Brain microvascular endothelial cell (primary cell): ENCODE data around the gene CENPM.

Experiments used
- DNase-seq: peaks from one replicate; pipeline ENCODE4 v3.0.0-alpha.2; 2020
- H3K27ac ChIP-seq: fragments of 250-450 bp; sonication (Bioruptor Pico); 2 replicates; pipeline ENCODE4 v1.5.1; 2020; ENCODE audit warnings: mild to moderate bottlenecking, moderate library complexity
- H3K27me3 ChIP-seq: fragments of 250-450 bp; sonication (Bioruptor Pico); replicated peaks from 2 replicates; pipeline ENCODE4 v1.5.1; 2020; ENCODE audit warnings: mild to moderate bottlenecking
- H3K36me3 ChIP-seq: fragments of 250-450 bp; sonication (Bioruptor Pico); replicated peaks from 2 replicates; pipeline ENCODE4 v1.5.1; 2020; ENCODE audit warnings: mild to moderate bottlenecking
- H3K4me3 ChIP-seq: 2 replicates; pipeline ENCODE4 v1.5.1; 2011; ENCODE audit warnings: low read depth, mild to moderate bottlenecking, control low read depth, low read length, moderate library complexity
- in situ Hi-C: cut with HindIII; loops from 2 replicates; pipeline ENCODE4 v1.10.0; 2017; ENCODE audit warnings: low sequenced_read_pairs, low pct_ligation_motif_present
- TF ChIP-seq, protein P1 (sequence below): IDR thresholded peaks from 2 replicates; pipeline ENCODE4 v1.5.1; 2011; ENCODE audit warnings: low read depth, mild to moderate bottlenecking, moderate library complexity, low read length, control low read depth, inconsistent platforms; ENCODE audit errors: missing control alignments

Gene CENPM

DNA sequence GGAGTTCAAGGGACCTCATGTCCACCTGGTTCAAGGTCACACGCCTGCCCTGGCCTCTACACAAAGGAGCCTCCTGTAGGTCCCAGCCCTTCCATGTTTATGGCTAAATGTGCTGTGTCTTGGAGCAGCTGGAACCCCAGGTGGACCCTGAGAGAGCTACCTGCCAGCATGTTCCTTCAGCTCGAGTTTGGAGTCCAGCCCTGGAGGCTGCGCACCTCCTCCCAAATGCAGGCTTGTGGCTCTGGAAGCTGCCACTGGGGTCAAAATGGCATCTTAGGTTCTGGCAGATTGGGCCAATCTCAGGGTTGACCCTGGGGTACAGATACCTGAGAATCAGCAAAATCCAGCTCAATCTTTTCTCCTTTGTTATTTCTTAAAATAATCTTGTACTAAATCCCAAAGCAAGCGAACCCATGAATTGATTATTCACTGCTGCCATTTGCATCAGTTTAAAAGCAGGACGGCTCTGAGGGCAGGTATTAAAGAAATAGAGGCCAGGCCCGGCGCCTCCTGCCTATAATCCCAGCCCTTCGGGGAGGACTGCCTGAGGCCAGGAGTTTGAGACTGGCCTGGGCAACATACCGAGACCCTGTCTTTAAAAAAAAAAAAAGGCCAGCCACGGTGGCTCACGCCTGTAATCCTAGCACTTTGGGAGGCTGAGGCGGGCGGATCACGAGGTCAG is 23.2 kb downstream of the CENPM start:
- DNase-seq = no peak
- in situ Hi-C loops = no loop called here
- H3K27me3 ChIP-seq = peaks cover 7% of the 10 kb centered on the region
- H3K4me3 ChIP-seq = no peak overlapping the region
- no peak overlapping the region for H3K27ac ChIP-seq
- TF ChIP-seq, protein P1, sequence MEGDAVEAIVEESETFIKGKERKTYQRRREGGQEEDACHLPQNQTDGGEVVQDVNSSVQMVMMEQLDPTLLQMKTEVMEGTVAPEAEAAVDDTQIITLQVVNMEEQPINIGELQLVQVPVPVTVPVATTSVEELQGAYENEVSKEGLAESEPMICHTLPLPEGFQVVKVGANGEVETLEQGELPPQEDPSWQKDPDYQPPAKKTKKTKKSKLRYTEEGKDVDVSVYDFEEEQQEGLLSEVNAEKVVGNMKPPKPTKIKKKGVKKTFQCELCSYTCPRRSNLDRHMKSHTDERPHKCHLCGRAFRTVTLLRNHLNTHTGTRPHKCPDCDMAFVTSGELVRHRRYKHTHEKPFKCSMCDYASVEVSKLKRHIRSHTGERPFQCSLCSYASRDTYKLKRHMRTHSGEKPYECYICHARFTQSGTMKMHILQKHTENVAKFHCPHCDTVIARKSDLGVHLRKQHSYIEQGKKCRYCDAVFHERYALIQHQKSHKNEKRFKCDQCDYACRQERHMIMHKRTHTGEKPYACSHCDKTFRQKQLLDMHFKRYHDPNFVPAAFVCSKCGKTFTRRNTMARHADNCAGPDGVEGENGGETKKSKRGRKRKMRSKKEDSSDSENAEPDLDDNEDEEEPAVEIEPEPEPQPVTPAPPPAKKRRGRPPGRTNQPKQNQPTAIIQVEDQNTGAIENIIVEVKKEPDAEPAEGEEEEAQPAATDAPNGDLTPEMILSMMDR = no peak
- no peaks in the 10 kb centered on the region for H3K36me3 ChIP-seq

DNA sequence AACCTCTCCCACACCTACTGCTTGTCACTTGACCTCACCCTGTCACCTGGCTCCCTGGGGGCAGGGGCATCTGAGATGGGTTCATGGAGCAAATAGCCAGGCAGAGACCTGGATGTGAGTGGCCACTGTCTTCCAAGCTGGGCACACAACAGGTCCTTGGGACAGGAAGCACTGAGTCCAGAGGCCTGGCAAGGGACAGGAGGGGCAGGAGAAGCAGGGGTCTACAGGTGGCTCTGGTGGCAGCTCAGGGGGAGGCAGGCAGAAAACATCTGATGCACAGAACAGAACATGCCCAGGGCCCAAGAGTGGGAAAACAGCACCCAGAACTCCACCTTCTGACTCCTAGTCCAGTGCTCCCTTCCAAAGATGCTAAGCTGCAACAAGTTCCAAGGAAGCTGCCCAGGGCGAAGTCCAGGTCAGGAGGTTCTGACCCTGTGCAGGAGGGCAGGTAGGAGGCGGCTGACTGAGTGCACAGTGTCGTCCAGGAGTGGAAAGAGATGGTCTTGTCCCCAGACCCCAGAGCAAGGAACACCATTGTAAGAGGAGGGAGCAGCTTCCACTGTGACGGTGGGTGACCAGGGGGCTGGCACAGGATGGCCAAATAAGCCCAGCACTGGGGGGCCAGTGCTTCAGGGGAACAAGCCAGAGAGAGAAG is 23.9 kb downstream of the CENPM start:
- Histone ChIP-seq H3K27me3 (peaks cover 7% of the 10 kb centered on the region), H3K4me3 (no peak overlapping the region), H3K27ac (no peak overlapping the region), H3K36me3 (no peaks in the 10 kb centered on the region)
- TF ChIP-seq, protein P1 = no peak
- in situ Hi-C loops = no loop called here
- no peak for DNase-seq

DNA sequence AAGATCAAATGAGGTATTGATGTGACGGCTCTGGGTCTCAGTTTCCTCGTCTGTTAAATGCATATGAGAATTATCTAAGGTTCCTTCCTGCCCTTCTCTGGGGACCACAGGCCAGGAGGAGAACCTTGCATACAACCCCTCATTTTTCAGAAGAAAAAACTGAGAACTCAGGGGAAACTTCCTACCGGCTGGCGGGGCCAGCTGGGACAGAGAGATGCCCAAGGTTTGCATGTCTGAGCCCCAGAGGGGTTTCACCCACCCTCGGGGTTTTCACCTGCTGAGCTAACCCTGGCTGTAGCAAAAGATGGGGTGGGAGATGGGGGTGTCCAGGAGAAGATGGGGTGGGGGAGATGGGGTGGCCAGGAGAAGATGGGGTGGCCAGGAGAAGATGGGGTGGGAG is 24.6 kb downstream of the CENPM start:
- H3K27ac ChIP-seq = no peak overlapping the region
- TF ChIP-seq, protein P1 = no peak

DNA sequence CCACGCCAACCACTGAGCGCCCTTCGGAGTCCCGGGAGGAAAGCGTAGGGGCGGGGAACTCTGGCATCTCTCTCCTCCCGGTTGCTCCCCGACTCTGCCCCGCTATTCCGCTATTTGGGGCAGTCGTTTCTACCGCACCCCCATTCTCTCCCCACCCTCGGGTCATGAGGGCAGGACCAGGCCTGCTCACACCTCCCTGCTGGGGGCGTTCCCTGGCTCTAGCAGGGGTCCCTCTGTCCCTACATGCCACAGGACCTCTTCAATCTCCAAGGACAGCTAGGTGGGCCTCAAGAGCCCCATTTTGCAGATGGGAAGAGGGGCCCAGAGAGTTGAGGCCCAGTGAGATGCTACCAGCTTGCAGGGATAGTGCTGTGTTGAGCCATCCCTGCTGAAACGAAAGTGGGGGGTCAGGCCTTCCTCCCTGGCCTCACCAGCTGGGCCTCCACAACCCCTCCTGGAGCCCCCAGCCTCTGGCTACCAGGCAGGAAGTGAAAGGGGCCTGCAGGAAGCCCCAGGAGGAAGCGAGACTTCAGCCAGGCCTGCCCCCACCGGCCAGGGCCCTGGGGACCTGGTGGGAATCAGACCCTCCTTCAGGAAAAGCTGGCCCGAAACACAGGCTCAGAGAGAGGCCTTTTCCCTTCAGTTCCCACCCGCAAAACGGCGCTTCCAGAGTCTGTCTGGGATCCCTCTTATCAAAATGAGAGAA is 26.5 kb downstream of the CENPM start:
- no peak for DNase-seq
- no peak overlapping the region for H3K4me3 ChIP-seq
- H3K36me3 ChIP-seq = no peaks in the 10 kb centered on the region
- H3K27me3 ChIP-seq = peaks cover 13% of the 10 kb centered on the region
- TF ChIP-seq, protein P1 = no peak
- H3K27ac ChIP-seq = no peak overlapping the region
- in situ Hi-C loops = no loop called here

More for the DNA sequence above, 24.6 kb downstream of the CENPM start:
- Histone ChIP-seq H3K4me3 (no peak overlapping the region), H3K27me3 (peaks cover 7% of the 10 kb centered on the region), H3K36me3 (no peaks in the 10 kb centered on the region)
- DNase-seq = no peak
- in situ Hi-C loops = no loop called here

DNA sequence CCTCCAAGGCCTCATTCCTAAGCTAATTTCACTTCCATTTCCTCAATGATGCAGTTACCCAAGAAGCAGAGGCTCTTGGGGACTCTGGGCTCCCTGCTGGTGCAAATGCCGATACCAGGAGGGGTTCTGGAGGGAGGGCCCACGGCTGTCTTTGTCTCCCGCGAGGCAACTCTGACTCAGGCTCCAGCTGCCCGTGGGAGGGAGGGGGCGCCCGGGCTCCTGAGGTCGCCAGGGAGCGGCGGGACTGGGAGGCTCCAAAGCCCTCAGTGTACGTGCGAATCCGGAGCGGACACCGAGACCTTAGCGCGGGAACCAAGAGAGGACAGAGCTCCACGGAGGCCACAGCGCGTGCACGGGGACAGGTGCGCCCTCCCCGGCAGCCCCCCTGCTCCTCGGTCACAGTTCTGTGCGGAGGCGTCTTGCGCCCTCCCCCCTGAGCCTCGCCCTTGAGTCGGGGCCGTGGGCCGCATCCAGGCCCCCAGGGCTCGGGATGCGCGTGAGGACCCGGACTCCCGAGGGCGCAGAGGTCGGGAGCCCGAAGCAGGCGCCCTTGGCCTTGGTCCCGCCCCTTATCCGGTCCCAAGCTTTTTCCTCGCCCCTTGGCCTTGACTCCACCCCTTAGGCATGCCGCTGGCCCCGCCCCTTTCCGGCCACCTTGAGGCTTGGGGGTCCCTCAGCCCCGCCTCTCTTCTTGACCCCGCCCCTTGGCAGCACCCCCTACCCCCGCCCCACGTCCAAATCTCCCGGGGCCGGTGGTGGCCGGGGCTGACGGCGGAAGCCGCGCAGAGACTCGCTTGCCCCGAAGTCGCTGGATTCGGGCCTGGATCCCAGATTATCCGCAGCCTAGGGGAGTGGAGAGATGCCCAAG is 27.4 kb downstream of the CENPM start:
- no peak overlapping the region for H3K27ac ChIP-seq
- TF ChIP-seq, protein P1 = no peak
- no peaks in the 10 kb centered on the region for H3K36me3 ChIP-seq
- peaks cover 21% of the 10 kb centered on the region for H3K27me3 ChIP-seq
- in situ Hi-C loops = no loop called here
- DNase-seq = peak; percentile 17
- peak overlapping the region; percentile 49 for H3K4me3 ChIP-seq
